ENCODE data around the gene EXOSC9. TPM values are rescaled to one million over a fixed set of nuclear protein-coding genes. Genes with fewer than 3 reads are reported as not detected.

The EXOSC9 gene
- polyA plus RNA-seq, 3 donors = 13.9 to 21.4 (median 21.3) TPM

DNA sequence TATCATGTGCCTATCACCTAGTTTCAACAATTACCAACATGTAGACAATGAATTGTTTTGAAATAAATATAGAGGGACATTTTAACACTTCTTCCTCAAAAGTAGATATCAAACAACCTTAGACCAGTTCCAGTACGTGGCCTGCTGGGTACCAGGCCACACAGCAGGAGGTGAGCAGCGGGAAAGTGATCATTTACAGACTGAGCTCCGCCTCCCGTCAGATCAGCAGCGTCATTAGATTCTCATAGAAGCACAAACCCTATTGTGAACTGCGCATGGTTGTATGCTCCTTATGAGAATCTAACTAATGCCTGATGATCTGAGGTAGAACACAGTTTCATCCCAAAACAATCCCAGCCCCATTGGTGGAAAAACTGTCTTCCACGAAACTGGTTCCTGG lies 62.7 kb downstream of the EXOSC9 start:
- H3K4me1 Mint-ChIP-seq = peaks cover 1% of the 10 kb centered on the region
- H4K20me1 ChIP-seq (ENCODE audit: insufficient read depth, low read length) = no peaks in the 10 kb centered on the region
- no peak overlapping the region for H3K27ac ChIP-seq (ENCODE audit: low read depth in 1 of 2, low read length in 2 of 2)
- no peak overlapping the region for H3K4me3 ChIP-seq (replicated peaks in 1 of 3; ENCODE audit: low read depth in 2 of 3, low read length in 3 of 3)
- no peak overlapping the region for H3K4me3 Mint-ChIP-seq
- peaks cover 17 to 33% of the 10 kb centered on the region in 2 donors for H3K36me3 ChIP-seq (replicated peaks in 1 of 2; ENCODE audit: control insufficient read depth in 1 of 2, insufficient read depth in 2 of 2, low read length in 2 of 2)
- 100% methylated on average over 5 of the region's 7 CpGs for WGBS (ENCODE audit: insufficient coverage)
- no peaks in the 10 kb centered on the region for H3K27me3 ChIP-seq (ENCODE audit: control insufficient read depth in 2 of 2, insufficient read depth in 2 of 2, low read length in 2 of 2)
- TF ChIP-seq, protein P1, sequence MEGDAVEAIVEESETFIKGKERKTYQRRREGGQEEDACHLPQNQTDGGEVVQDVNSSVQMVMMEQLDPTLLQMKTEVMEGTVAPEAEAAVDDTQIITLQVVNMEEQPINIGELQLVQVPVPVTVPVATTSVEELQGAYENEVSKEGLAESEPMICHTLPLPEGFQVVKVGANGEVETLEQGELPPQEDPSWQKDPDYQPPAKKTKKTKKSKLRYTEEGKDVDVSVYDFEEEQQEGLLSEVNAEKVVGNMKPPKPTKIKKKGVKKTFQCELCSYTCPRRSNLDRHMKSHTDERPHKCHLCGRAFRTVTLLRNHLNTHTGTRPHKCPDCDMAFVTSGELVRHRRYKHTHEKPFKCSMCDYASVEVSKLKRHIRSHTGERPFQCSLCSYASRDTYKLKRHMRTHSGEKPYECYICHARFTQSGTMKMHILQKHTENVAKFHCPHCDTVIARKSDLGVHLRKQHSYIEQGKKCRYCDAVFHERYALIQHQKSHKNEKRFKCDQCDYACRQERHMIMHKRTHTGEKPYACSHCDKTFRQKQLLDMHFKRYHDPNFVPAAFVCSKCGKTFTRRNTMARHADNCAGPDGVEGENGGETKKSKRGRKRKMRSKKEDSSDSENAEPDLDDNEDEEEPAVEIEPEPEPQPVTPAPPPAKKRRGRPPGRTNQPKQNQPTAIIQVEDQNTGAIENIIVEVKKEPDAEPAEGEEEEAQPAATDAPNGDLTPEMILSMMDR (IDR thresholded peaks at IDR 0.05) = no peak
- no peaks in the 10 kb centered on the region for H3K9me3 ChIP-seq (replicated peaks in 1 of 2; ENCODE audit: control insufficient read depth in 1 of 2, insufficient read depth in 1 of 2, low read length in 2 of 2)
- peaks cover 0 to 2% (median 0%) of the 10 kb centered on the region in 7 donors for H3K9me3 Mint-ChIP-seq
- peaks cover 0 to 3% (median 3%) of the 10 kb centered on the region in 3 donors for H3K27me3 Mint-ChIP-seq (ENCODE audit: low read depth in 3 of 3)
- no peak overlapping the region for H2AFZ ChIP-seq (ENCODE audit: insufficient read depth, low read depth, low read length, poor library complexity, severe bottlenecking)
- peaks cover 25 to 33% of the 10 kb centered on the region in 2 donors for H3K36me3 Mint-ChIP-seq
- no peak for DNase-seq
- no peaks in the 10 kb centered on the region for H3K79me2 ChIP-seq (ENCODE audit: insufficient read depth, low read length)
- H3K4me1 ChIP-seq (ENCODE audit: control insufficient read depth in 1 of 2, insufficient read depth in 2 of 2, low read length in 2 of 2) = no peaks in the 10 kb centered on the region
- no peak overlapping the region for H3K27ac Mint-ChIP-seq
- intact Hi-C loops (cut with micrococcal nuclease) = no loop called here
- H3K4me2 ChIP-seq (replicated peaks; ENCODE audit: extremely low read depth, low read length, poor library complexity, severe bottlenecking) = no peak overlapping the region
- H3K9ac ChIP-seq (ENCODE audit: insufficient read depth, low read length, poor library complexity, severe bottlenecking) = no peak overlapping the region

Other genes with a start within 250 kb of the EXOSC9 start
- gene ANXA5, start 104.3 kb upstream of the EXOSC9 start, polyA plus RNA-seq = 100 to 1,000 TPM; 312 to 796 (median 752) TPM
- gene SMIM43, start 36.2 kb upstream of the EXOSC9 start, polyA plus RNA-seq = not detected
- under 1 TPM in 2 of 3 donors, not detected in 1; 0.20 to 0.23 TPM for gene CCNA2, start 22.6 kb downstream of the EXOSC9 start, polyA plus RNA-seq
- 1 to 10 TPM; 4.2 to 6.6 (median 5.5) TPM for gene BBS7, start 69.2 kb downstream of the EXOSC9 start, polyA plus RNA-seq
- gene TRPC3, start 150.7 kb downstream of the EXOSC9 start, polyA plus RNA-seq = not detected